Liver (tissue), 9 donors: ENCODE measurements around the gene ZFP64. TPM values are rescaled to one million over a fixed set of nuclear protein-coding genes. Genes with fewer than 3 reads are reported as not detected.

Source experiments
- DNase-seq: peaks from one replicate; pipeline ENCODE4 v3.0.0-alpha.2; 2017; ENCODE audit warnings: low spot score
- H3K27ac ChIP-seq, 2 donors: one replicate each; pipeline ENCODE4 v1.7.0; 2013; ENCODE audit warnings: inconsistent platforms in 2 of 2, low read length in 2 of 2, control low read depth in 1 of 2, low read depth in 1 of 2, mild to moderate bottlenecking in 1 of 2
- H3K27me3 ChIP-seq, 4 donors: one replicate each; pipeline versions ENCODE4 v1.6.1 to v1.7.0; 2013; ENCODE audit warnings: low read length in 3 of 4, inconsistent platforms in 1 of 4, mild to moderate bottlenecking in 1 of 4, moderate library complexity in 1 of 4; ENCODE audit not compliant: control insufficient read depth in 4 of 4, insufficient read depth in 4 of 4
- H3K36me3 ChIP-seq, 4 donors: one replicate each; pipeline versions ENCODE4 v1.6.1 to v1.7.0; 2013; ENCODE audit warnings: low read length in 3 of 4, mild to moderate bottlenecking in 3 of 4, low read depth in 1 of 4, moderate library complexity in 1 of 4; ENCODE audit not compliant: control insufficient read depth in 4 of 4, insufficient read depth in 3 of 4
- H3K4me1 ChIP-seq, 4 donors: one replicate each; pipeline versions ENCODE4 v1.6.1 to v1.7.0; 2013; ENCODE audit warnings: low read length in 3 of 4, mild to moderate bottlenecking in 3 of 4, moderate library complexity in 1 of 4; ENCODE audit not compliant: control insufficient read depth in 4 of 4, insufficient read depth in 4 of 4
- H3K4me3 ChIP-seq, 3 donors: one replicate each; pipeline versions ENCODE4 v1.6.1 to v1.7.0; 2013; ENCODE audit warnings: low read length in 3 of 3, control low read depth in 1 of 3, low read depth in 1 of 3, mild to moderate bottlenecking in 1 of 3
- H3K9ac ChIP-seq, 2 donors: one replicate each; pipeline ENCODE4 v1.7.0; 2013; ENCODE audit warnings: low read length in 2 of 2, mild to moderate bottlenecking in 2 of 2, moderate library complexity in 2 of 2, control low read depth in 1 of 2, low read depth in 1 of 2
- H3K9me3 ChIP-seq, 4 donors: one replicate each; pipeline versions ENCODE4 v1.6.1 to v1.7.0; 2013; ENCODE audit warnings: low read length in 3 of 4; ENCODE audit not compliant: control insufficient read depth in 4 of 4
- ATF3 ChIP-seq: IDR thresholded peaks from 2 replicates; pipeline ENCODE4 v1.6.1; 2016; ENCODE audit warnings: antibody characterized with exemption
- CTCF ChIP-seq: fragments of 150-350 bp; IDR thresholded peaks from 2 replicates; pipeline ENCODE4 v1.5.1; 2017; ENCODE audit warnings: improper control_type of control experiment, low read depth, low read length; ENCODE audit not compliant: missing input control
- EGR1 ChIP-seq, 2 donors: IDR thresholded peaks; 2 replicates each; pipeline ENCODE4 v1.6.1; 2016 to 2018; ENCODE audit warnings: antibody characterized with exemption in 2 of 2, low read depth in 2 of 2
- FOXA1 ChIP-seq: IDR thresholded peaks from 2 replicates; pipeline ENCODE4 v1.6.1; 2016; ENCODE audit warnings: antibody characterized with exemption
- FOXA2 ChIP-seq: IDR thresholded peaks from 2 replicates; pipeline ENCODE4 v1.6.1; 2016; ENCODE audit warnings: antibody characterized with exemption
- HNF4A ChIP-seq, 2 donors: conservative IDR thresholded peaks; 2 replicates each; pipeline ENCODE4 v1.6.1; 2016; ENCODE audit warnings: antibody characterized with exemption in 2 of 2, mild to moderate bottlenecking in 2 of 2
- HNF4G ChIP-seq: IDR thresholded peaks from 2 replicates; pipeline ENCODE4 v1.6.1; 2016; ENCODE audit warnings: antibody characterized with exemption
- JUND ChIP-seq, 2 donors: IDR thresholded peaks; 2 replicates each; pipeline ENCODE4 v1.6.1; 2016; ENCODE audit warnings: antibody characterized with exemption in 2 of 2
- RAD21 ChIP-seq, 2 donors: IDR thresholded peaks; 2 replicates each; pipeline ENCODE4 v1.6.1; 2016; ENCODE audit warnings: antibody characterized with exemption in 2 of 2, mild to moderate bottlenecking in 2 of 2
- SP1 ChIP-seq: IDR thresholded peaks from 2 replicates; pipeline ENCODE4 v1.6.1; 2018; ENCODE audit warnings: antibody characterized with exemption, mild to moderate bottlenecking
- TAF1 ChIP-seq: conservative IDR thresholded peaks from 2 replicates; pipeline ENCODE4 v1.6.1; 2016; ENCODE audit warnings: antibody characterized with exemption, mild to moderate bottlenecking
- YY1 ChIP-seq: IDR thresholded peaks from 2 replicates; pipeline ENCODE4 v1.6.1; 2016; ENCODE audit warnings: antibody characterized with exemption, mild to moderate bottlenecking
- ZBTB33 ChIP-seq: IDR thresholded peaks from 2 replicates; pipeline ENCODE4 v1.6.1; 2016; ENCODE audit warnings: antibody characterized with exemption
- WGBS: extraction: QIAGEN DNeasy Blood & Tissue Kit; methylation state at CpG from one replicate; pipeline ENCODE4 v1.1.7; 2013; 5-methylcytosine and 5-hydroxymethylcytosine counted together
- polyA plus RNA-seq, 2 donors: library from polyadenylated mRNA; stranded (reverse) in 1 of 2; unstranded in 1 of 2; fragments of 200-250 nt in 1 of 2; fragments of >200 nt in 1 of 2; fragmentation: Nextera tagmentation in 1 of 2; extraction: Ambion mirVana in 1 of 2; gene quantifications; one replicate each; pipeline versions ENCODE4 v1.2.1 to v1.2.3, GENCODE V29; 2013 to 2015
- total RNA-seq, 2 donors: library from RNA; depleted of rRNA; stranded (reverse); fragments of >200 nt; gene quantifications; one replicate each; pipeline ENCODE4 v1.2.3, GENCODE V29; 2014
- TF ChIP-seq, protein P1 (sequence below): IDR thresholded peaks from 2 replicates; pipeline ENCODE4 v1.6.1; 2016; ENCODE audit warnings: antibody characterized with exemption
- donor health status: healthy.
- donor health status: healthy.
- donor health status: healthy.
- donor health status: healthy.
- donor health status: healthy.

The ZFP64 gene
- total and polyA plus RNA-seq, 4 donors, result 3.2 to 6.3 (median 4.9) TPM

DNA sequence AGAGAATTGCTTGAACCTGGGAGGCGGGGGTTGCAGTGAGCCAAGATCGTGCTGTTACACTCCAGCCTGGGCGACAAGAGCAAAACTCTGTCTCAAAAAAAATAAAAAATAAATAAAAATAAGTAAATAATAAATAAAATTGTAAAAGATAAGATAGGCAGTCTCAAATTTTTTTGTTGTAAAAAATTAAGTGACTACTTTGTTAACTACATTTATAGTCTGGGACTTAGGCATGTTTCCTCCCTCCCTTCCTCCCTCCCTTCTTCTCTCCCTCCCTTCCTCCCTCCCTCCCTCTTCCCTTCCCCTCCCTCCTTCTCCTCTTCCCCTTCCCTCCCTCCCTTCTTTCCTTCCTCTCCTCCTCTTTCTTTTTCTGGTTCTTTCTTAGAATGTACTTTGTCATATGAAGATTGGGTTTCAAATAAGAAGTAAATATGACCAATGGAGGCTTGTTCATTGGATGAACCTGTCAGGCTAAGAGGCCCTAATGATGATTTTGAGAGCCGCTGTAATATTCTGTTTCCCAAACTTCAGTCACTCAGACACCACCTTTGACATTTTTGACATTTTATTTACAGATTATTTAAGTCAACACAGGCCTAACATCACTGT, 24.2 kb downstream of the ZFP64 start:
- no peak overlapping the region for H3K4me3 ChIP-seq
- H3K9ac ChIP-seq, result no peak overlapping the region
- H3K4me1 ChIP-seq, result no peaks in the 10 kb centered on the region
- H3K9me3 ChIP-seq, result peaks cover 0 to 6% (median 2%) of the 10 kb centered on the region in 4 donors
- DNase-seq, result no peak
- H3K27me3 ChIP-seq, result no peaks in the 10 kb centered on the region
- no peak overlapping the region for H3K27ac ChIP-seq
- TF ChIP-seq JUND (IDR thresholded peaks at IDR 0.05), result no peak
- TF ChIP-seq YY1, result no peak
- no peak for TF ChIP-seq ATF3
- TF ChIP-seq HNF4G, result no peak
- no peak for TF ChIP-seq HNF4A (conservative IDR thresholded peaks at IDR 0.05)
- TF ChIP-seq ZBTB33, result no peak
- TF ChIP-seq FOXA2, result no peak
- no peak for TF ChIP-seq TAF1
- TF ChIP-seq EGR1 (IDR thresholded peaks at IDR 0.05; ENCODE audit: low read depth in 2 of 2), result no peak
- H3K36me3 ChIP-seq, result peaks cover 8 to 26% (median 15%) of the 10 kb centered on the region in 4 donors
- 99% methylated on average over 4 of the region's 4 CpGs for WGBS

- Histone ChIP-seq H3K9ac (no peak overlapping the region), H3K36me3 (peaks cover 8 to 26% (median 14%) of the 10 kb centered on the region in 4 donors), H3K4me3 (no peak overlapping the region), H3K4me1 (no peaks in the 10 kb centered on the region), H3K27ac (no peak overlapping the region), H3K27me3 (no peaks in the 10 kb centered on the region), H3K9me3 (peaks cover 0 to 6% (median 2%) of the 10 kb centered on the region in 4 donors)
- DNase-seq, result no peak
- TF ChIP-seq ZBTB33 (no peak), JUND (IDR thresholded peaks at IDR 0.05) (no peak), FOXA1 (no peak), HNF4G (no peak), RAD21 (IDR thresholded peaks at IDR 0.05) (no peak)
- TF ChIP-seq, protein P1, sequence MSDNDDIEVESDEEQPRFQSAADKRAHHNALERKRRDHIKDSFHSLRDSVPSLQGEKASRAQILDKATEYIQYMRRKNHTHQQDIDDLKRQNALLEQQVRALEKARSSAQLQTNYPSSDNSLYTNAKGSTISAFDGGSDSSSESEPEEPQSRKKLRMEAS, result no peak
- WGBS, result 95% methylated on average over 1 of the region's 1 CpG
Measured at GRCh38 chr20:52166150-52166549, 25.4 kb downstream of the ZFP64 start.

GRCh38 chr20:52160621-52161204, 30.9 kb downstream of the ZFP64 start:
- Histone ChIP-seq H3K9me3 (peaks cover 0 to 4% (median 3%) of the 10 kb centered on the region in 4 donors), H3K27ac (no peak overlapping the region), H3K9ac (no peak overlapping the region), H3K4me1 (no peaks in the 10 kb centered on the region), H3K27me3 (no peaks in the 10 kb centered on the region), H3K4me3 (no peak overlapping the region), H3K36me3 (peaks cover 14 to 50% (median 33%) of the 10 kb centered on the region in 4 donors)
- DNase-seq, result no peak
- TF ChIP-seq RAD21 (IDR thresholded peaks at IDR 0.05) (no peak), ZBTB33 (no peak), YY1 (no peak), SP1 (no peak), TAF1 (no peak), EGR1 (IDR thresholded peaks at IDR 0.05; ENCODE audit: low read depth in 2 of 2) (no peak), CTCF (no peak)
- TF ChIP-seq, protein P1, result no peak
- 96% methylated on average over 9 of the region's 9 CpGs for WGBS
